GM10266 (cell line): ENCODE measurements around the gene S100A13.
"Not testable (repeated sequence)": the region's sequence is repeated elsewhere in the genome, so short reads cannot be mapped to it uniquely, and the experiment has no call there.

ENCODE experiments used
- DNase-seq: peaks from one replicate; pipeline ENCODE4 v3.0.0; 2012; ENCODE audit errors: extremely low spot score
- TF ChIP-seq, protein P1 (sequence below): IDR thresholded peaks from 2 replicates; pipeline ENCODE4 v1.5.1; 2012; ENCODE audit warnings: mild to moderate bottlenecking, low read depth; ENCODE audit not compliant: control insufficient read depth, insufficient read depth; ENCODE audit errors: missing control alignments

The S100A13 gene

GRCh38 chr1:153648000-153648643, 20.8 kb upstream of the S100A13 start:
- no peak for DNase-seq
- TF ChIP-seq, protein P1, sequence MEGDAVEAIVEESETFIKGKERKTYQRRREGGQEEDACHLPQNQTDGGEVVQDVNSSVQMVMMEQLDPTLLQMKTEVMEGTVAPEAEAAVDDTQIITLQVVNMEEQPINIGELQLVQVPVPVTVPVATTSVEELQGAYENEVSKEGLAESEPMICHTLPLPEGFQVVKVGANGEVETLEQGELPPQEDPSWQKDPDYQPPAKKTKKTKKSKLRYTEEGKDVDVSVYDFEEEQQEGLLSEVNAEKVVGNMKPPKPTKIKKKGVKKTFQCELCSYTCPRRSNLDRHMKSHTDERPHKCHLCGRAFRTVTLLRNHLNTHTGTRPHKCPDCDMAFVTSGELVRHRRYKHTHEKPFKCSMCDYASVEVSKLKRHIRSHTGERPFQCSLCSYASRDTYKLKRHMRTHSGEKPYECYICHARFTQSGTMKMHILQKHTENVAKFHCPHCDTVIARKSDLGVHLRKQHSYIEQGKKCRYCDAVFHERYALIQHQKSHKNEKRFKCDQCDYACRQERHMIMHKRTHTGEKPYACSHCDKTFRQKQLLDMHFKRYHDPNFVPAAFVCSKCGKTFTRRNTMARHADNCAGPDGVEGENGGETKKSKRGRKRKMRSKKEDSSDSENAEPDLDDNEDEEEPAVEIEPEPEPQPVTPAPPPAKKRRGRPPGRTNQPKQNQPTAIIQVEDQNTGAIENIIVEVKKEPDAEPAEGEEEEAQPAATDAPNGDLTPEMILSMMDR, result no peak

GRCh38 chr1:153647346-153647714, 20.0 kb upstream of the S100A13 start:
- TF ChIP-seq, protein P1, result no peak

GRCh38 chr1:153646672-153647345, 19.5 kb upstream of the S100A13 start:
- no peak for DNase-seq
- TF ChIP-seq, protein P1, result no peak

More at GRCh38 chr1:153647346-153647714, 20.0 kb upstream of the S100A13 start:
- DNase-seq, result no peak

GRCh38 chr1:153643816-153644215, 16.5 kb upstream of the S100A13 start:
- DNase-seq, result no peak
- TF ChIP-seq, protein P1, result no peak

DNA sequence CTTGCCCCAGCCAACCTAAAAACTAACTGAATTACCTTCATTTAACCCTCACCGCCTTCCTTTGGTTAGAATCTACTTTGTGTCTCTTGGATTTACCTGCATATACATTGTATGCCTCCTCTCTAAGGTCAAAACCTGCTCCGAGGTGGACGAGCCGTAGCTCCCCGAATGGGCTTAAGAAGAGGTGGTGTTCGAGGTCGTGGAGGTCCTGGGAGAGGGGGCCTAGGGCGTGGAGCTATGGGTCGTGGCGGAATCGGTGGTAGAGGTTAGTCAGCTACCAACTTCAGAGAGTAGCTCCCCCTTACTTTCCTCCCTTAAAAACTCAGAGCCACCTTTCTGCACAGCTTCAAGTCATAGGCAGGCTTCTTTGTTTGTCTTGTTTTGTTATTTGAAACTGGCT, 15.8 kb upstream of the S100A13 start:
- TF ChIP-seq, protein P1, result no peak
- DNase-seq, result no peak

DNA sequence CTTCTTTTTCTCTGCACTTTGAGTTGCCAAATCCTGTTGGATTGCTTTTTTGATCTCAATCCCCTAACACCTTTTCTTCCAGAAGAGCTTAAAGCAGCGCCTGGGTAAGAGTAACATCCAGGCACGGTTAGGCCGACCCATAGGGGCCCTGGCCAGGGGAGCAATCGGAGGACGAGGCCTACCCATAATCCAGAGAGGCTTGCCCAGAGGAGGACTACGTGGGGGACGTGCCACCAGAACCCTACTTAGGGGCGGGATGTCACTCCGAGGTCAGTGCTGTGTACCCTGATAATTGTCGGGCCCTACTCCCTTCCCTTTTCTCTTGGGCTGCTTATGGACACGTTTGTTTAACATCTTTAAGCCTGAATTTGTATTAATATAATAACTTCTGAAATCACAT, 14.9 kb upstream of the S100A13 start:
- TF ChIP-seq, protein P1, result no peak
- DNase-seq, result no peak

DNA sequence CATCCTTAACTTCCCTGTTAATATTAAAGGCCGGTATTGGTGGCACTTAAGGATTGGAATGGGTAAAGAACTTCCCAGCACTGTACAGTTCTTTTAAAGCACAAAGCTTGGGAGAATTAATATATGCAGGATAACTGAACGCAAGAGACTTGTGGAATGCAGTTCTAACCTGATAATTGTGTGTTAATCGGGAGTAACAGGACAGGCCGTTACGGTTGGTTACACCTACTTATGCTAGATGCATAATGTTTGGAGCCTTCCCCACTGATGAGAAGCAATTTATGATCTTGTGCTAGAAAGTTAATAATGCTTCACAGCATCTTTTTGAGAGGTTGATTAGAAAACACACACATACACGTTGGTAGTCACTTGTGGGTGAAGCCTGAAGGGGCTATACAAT, 13.6 kb upstream of the S100A13 start:
- no peak for DNase-seq
- TF ChIP-seq, protein P1, result no peak

DNA sequence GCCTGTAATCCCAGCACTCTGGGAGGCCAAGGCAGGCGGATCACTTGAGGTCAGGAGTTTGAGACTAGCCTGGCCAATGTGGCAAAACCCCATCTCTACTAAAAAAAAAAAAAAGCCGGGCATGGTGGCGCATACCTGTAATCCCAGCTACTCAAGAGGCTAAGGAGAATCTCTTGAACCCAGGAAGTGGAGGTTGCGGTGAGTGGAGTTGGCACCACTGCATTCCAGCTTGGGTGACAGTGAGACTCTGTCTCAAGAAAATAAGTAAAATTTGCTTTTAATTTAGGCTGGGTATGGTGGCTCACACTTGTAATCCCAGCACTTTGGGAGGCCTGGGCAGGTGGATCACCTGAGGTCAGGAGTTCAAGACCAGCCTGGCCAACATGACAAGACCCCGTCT, 12.9 kb upstream of the S100A13 start:
- DNase-seq, result not testable (repeated sequence)
